IPS DF 6.9 (cell line): ENCODE data around the gene ADGRG6.

Experiments used
- DNase-seq: peaks from one replicate; pipeline ENCODE4 v3.0.0-alpha.2; 2013; ENCODE audit warnings: low read depth, low spot score
- H3K27ac ChIP-seq: one replicate; pipeline ENCODE4 v1.5.1; 2013; ENCODE audit warnings: low read length, control low read depth
- H3K27me3 ChIP-seq: 2 replicates; pipeline ENCODE4 v1.6.1; 2013; ENCODE audit warnings: mild to moderate bottlenecking, low read length; ENCODE audit not compliant: control insufficient read depth, insufficient read depth
- H3K36me3 ChIP-seq: 2 replicates; pipeline ENCODE4 v1.6.1; 2013; ENCODE audit warnings: low read length; ENCODE audit not compliant: control insufficient read depth, insufficient read depth
- H3K4me1 ChIP-seq: 2 replicates; pipeline ENCODE4 v1.6.1; 2013; ENCODE audit warnings: low read length; ENCODE audit not compliant: control insufficient read depth, insufficient read depth
- H3K4me3 ChIP-seq: 2 replicates; pipeline ENCODE4 v1.5.1; 2013; ENCODE audit warnings: mild to moderate bottlenecking, low read length
- H3K9me3 ChIP-seq: 2 replicates; pipeline ENCODE4 v1.6.1; 2013; ENCODE audit warnings: low read length, inconsistent platforms; ENCODE audit not compliant: control insufficient read depth, insufficient read depth
- WGBS: extraction: QIAGEN DNeasy Blood & Tissue Kit; methylation state at CpG from one replicate; pipeline ENCODE4 v1.1.7; 2013; ENCODE audit warnings: mixed read lengths, missing lambda C conversion rate; ENCODE audit not compliant: insufficient read length, insufficient coverage; 5-methylcytosine and 5-hydroxymethylcytosine counted together

Gene ADGRG6

GRCh38 chr6:142359271-142359960 is 57.6 kb downstream of the ADGRG6 start:
- Histone ChIP-seq H3K9me3 (no peaks in the 10 kb centered on the region), H3K4me3 (no peak overlapping the region), H3K27me3 (no peaks in the 10 kb centered on the region), H3K27ac (no peak overlapping the region), H3K4me1 (no peaks in the 10 kb centered on the region), H3K36me3 (no peaks in the 10 kb centered on the region)
- no peak for DNase-seq
- WGBS, result 100% methylated on average over 1 of the region's 2 CpGs

DNA sequence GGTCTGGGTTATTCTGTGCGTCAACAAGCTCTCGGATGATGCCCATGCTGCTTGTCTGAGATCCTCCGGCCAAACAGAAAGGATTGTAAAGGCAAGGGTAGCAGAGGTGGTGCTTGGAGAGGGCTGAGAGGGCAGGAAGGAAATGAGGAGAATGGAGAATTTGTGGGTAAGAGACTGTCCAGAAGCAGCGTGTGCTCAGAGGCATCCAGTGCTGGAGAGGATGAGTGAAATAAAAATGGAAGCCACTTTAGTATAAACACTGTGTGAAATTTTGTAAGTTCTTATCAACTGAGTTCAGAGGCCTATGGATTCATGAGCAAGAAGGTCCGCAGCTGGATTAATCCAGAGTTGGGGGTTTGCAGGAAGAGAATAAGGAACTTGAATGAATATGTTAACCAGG is 59.5 kb downstream of the ADGRG6 start:
- H3K4me3 ChIP-seq, result no peak overlapping the region
- no peaks in the 10 kb centered on the region for H3K4me1 ChIP-seq
- DNase-seq, result no peak
- H3K27me3 ChIP-seq, result no peaks in the 10 kb centered on the region
- no peak overlapping the region for H3K27ac ChIP-seq
- no peaks in the 10 kb centered on the region for H3K9me3 ChIP-seq
- H3K36me3 ChIP-seq, result no peaks in the 10 kb centered on the region
- no CpG with 5 or more reads among the region's 5 CpGs for WGBS

DNA sequence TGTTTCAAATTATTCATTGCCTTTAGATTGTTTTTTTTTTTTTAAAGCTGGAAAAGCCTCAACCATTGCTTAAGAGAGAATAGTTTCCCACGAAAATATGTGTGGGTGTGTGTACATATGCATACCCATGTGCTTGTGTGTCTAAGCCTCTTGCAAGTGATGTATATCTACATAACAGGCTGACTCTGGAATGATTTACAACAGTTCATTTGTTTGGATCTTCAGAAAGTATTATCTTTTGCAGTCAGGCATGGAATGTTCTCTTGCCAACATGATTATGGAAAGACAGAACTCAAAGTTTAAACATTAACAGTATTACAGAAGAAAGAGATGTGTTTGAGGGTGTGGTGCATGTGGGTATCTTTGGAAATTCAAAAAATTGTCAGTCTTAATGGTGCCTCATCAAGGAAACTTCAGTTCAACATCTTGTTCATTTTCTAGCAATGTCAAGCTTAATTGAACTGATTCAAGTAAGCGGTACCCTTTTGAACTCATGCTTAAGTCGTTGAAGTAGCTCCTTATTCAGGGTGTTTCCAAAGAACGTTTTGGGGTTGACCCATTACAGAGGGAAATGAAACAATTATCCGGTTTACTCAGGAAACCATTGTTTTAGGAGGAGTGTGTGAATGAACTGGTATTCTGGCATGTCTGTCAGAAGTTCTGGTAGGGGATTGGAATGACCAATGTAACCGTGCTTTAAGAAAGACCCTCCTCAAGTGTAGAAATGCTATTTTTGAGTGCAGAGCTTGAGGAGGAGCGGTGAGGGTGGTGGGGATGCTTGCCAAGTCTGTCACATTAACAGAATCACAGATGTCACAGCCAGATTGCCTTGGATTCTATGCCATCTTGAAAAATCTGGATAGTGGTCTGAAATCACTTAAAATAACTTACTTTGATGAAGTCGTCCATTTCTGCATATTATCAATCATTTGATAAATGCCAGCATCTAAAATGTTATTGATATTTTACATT is 60.3 kb downstream of the ADGRG6 start:
- no peaks in the 10 kb centered on the region for H3K27me3 ChIP-seq
- no peaks in the 10 kb centered on the region for H3K9me3 ChIP-seq
- DNase-seq, result no peak
- no peak overlapping the region for H3K4me3 ChIP-seq
- H3K36me3 ChIP-seq, result no peaks in the 10 kb centered on the region
- no CpG with 5 or more reads among the region's 8 CpGs for WGBS
- H3K27ac ChIP-seq, result no peak overlapping the region
- no peaks in the 10 kb centered on the region for H3K4me1 ChIP-seq

DNA sequence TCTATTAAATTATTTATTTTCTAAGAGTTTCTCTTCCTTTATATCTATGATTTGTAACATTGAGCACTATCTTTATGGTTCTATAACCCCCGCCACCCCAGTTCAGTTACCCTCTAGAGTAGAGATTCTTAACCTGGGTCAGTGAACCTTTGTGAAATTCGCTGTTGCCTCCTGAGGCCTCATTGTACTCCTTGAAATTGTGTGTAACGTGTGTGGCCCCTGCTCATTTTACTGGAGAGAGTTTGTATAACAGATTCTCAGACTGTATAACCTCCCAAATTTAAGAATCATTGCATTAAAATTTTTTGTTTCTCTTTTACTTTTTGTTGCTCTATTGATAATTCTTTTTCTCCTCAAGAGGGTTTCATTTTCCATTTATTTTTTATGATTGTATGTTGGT is 65.3 kb downstream of the ADGRG6 start:
- WGBS, result no CpG with 5 or more reads among the region's 3 CpGs
- H3K9me3 ChIP-seq, result no peaks in the 10 kb centered on the region
- no peak for DNase-seq
- H3K4me3 ChIP-seq, result no peak overlapping the region
- H3K27ac ChIP-seq, result no peak overlapping the region
- H3K27me3 ChIP-seq, result no peaks in the 10 kb centered on the region
- H3K4me1 ChIP-seq, result no peaks in the 10 kb centered on the region
- H3K36me3 ChIP-seq, result no peaks in the 10 kb centered on the region

- no peak for DNase-seq
- no CpG with 5 or more reads among the region's 9 CpGs for whole genome bisulfite sequencing
- H3K4me1 ChIP-seq, result no peaks in the 10 kb centered on the region
- no peak overlapping the region for H3K27ac ChIP-seq
- H3K27me3 ChIP-seq, result no peaks in the 10 kb centered on the region
- no peaks in the 10 kb centered on the region for H3K36me3 ChIP-seq
- H3K4me3 ChIP-seq, result no peak overlapping the region
- no peaks in the 10 kb centered on the region for H3K9me3 ChIP-seq
These were observed 65.8 kb downstream of the ADGRG6 start for GRCh38 chr6:142367501-142368018.

DNA sequence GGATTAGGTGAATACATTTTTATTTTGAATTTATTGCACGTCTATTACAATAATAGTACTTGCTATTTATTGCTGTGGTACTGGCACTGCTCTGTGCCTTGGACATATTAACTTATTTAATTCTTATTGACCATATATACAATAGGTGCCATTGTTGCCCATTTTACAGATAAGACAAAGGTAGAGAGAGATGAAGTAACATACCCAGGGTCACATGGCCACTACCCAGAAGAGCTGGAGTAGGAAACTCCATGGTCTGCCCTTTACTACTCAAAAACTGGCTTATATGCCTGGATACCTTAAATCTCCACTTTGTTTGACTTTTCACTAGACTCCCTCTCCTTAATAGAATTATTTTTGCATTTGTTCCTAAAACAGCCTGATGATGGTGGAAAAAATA is 67.5 kb downstream of the ADGRG6 start:
- no peak overlapping the region for H3K4me3 ChIP-seq
- no CpG with 5 or more reads among the region's 1 CpG for WGBS
- no peaks in the 10 kb centered on the region for H3K27me3 ChIP-seq
- peaks cover 2% of the 10 kb centered on the region; the same call in 1 of the 2 replicates for H3K4me1 ChIP-seq
- no peaks in the 10 kb centered on the region for H3K36me3 ChIP-seq
- no peak overlapping the region for H3K27ac ChIP-seq
- no peaks in the 10 kb centered on the region for H3K9me3 ChIP-seq
- DNase-seq, result no peak

- Histone ChIP-seq H3K36me3 (no peaks in the 10 kb centered on the region), H3K9me3 (no peaks in the 10 kb centered on the region), H3K4me1 (peaks cover 2% of the 10 kb centered on the region; the same call in 1 of the 2 replicates), H3K4me3 (no peak overlapping the region), H3K27me3 (no peaks in the 10 kb centered on the region), H3K27ac (no peak overlapping the region)
- no CpG with 5 or more reads among the region's 2 CpGs for WGBS
- DNase-seq, result no peak
These were observed 70.5 kb downstream of the ADGRG6 start for GRCh38 chr6:142372348-142372747.

DNA sequence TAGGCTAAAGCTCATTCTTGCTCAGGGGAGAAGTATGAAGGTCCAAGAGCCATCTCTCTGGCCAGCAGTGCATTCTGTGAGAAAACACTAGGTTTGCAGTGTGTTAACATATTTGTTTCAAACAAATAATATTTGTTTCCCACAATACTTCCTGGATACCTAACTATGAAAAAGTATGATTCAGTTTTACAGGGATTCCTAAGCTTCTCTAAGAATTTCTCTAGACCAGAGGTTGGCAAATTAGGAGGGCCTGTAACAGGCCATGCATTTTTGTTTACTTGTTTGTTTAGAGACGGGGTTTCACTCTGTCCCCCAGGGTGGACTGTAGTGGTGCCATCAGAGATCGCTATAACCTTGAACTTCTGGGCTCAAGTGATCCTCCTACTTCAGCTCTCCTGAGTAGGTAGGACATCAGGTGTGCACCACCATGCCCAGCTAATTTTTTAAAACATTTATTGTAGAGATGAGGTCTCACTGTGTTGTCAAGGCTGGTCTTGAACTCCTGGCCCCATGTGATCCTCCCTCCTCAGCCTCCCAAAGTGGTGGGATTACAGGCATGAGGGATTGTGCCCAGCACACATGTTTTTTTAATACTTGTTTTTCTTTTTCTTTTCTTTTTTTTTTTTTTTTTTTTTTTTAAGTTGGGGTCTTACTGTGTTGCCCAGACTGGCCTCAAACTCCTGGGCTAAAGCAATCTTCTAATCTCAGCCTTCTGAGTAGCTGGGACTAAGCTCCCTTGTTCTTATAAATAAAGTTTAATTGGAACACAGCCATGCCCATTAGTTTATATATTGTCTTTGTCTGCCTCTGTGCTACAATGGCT is 71.7 kb downstream of the ADGRG6 start:
- no CpG with 5 or more reads among the region's 2 CpGs for WGBS
- Histone ChIP-seq H3K27me3 (no peaks in the 10 kb centered on the region), H3K27ac (no peak overlapping the region), H3K4me3 (no peak overlapping the region), H3K36me3 (no peaks in the 10 kb centered on the region), H3K9me3 (no peaks in the 10 kb centered on the region), H3K4me1 (peaks cover 3% of the 10 kb centered on the region; the same call in 1 of the 2 replicates)
- DNase-seq, result no peak

GRCh38 chr6:142374091-142374770 is 72.4 kb downstream of the ADGRG6 start:
- no peaks in the 10 kb centered on the region for H3K9me3 ChIP-seq
- H3K4me1 ChIP-seq, result peaks cover 3% of the 10 kb centered on the region; the same call in 1 of the 2 replicates
- H3K27ac ChIP-seq, result no peak overlapping the region
- no peak overlapping the region for H3K4me3 ChIP-seq
- WGBS, result no CpG with 5 or more reads among the region's 4 CpGs
- H3K27me3 ChIP-seq, result no peaks in the 10 kb centered on the region
- no peaks in the 10 kb centered on the region for H3K36me3 ChIP-seq
- no peak for DNase-seq
